HAP-1 (cell line): ENCODE measurements around the gene PCDHB10.
"Not testable (repeated sequence)": the region's sequence is repeated elsewhere in the genome, so short reads cannot be mapped to it uniquely, and the experiment has no call there.

ENCODE experiments used
- DNase-seq, 2 experiments: peaks; one replicate each; pipeline ENCODE4 v3.0.0-alpha.2; 2016 to 2020; ENCODE audit warnings: low spot score in 2 of 2
- H3K27me3 ChIP-seq: fragments of 250-450 bp; sonication (Bioruptor Pico); 2 replicates; pipeline ENCODE4 v1.5.1; 2020; ENCODE audit warnings: low read depth, mild to moderate bottlenecking, moderate library complexity
- H3K36me3 ChIP-seq: fragments of 250-450 bp; sonication (Bioruptor Pico); replicated peaks from 2 replicates; pipeline ENCODE4 v1.5.1; 2020; ENCODE audit warnings: mild to moderate bottlenecking
- H3K4me1 ChIP-seq: fragments of 250-450 bp; sonication (Bioruptor Pico); 2 replicates; pipeline ENCODE4 v1.5.1; 2020; ENCODE audit warnings: mild to moderate bottlenecking
- H3K4me3 ChIP-seq: fragments of 250-450 bp; sonication (Bioruptor Pico); 2 replicates; pipeline ENCODE4 v1.5.1; 2020; ENCODE audit warnings: mild to moderate bottlenecking, moderate library complexity
- H3K9me3 ChIP-seq: fragments of 250-450 bp; sonication (Bioruptor Pico); 2 replicates; pipeline ENCODE4 v1.5.1; 2020; ENCODE audit warnings: mild to moderate bottlenecking, moderate library complexity
- in situ Hi-C: fragments of 300-500 bp; cut with MboI; formaldehyde crosslinking; loops from 3 replicates; pipeline ENCODE4 v1.14.3; 2020; ENCODE audit warnings: low sequenced_read_pairs, inconsistent platforms, mixed read lengths

Gene PCDHB10

DNA sequence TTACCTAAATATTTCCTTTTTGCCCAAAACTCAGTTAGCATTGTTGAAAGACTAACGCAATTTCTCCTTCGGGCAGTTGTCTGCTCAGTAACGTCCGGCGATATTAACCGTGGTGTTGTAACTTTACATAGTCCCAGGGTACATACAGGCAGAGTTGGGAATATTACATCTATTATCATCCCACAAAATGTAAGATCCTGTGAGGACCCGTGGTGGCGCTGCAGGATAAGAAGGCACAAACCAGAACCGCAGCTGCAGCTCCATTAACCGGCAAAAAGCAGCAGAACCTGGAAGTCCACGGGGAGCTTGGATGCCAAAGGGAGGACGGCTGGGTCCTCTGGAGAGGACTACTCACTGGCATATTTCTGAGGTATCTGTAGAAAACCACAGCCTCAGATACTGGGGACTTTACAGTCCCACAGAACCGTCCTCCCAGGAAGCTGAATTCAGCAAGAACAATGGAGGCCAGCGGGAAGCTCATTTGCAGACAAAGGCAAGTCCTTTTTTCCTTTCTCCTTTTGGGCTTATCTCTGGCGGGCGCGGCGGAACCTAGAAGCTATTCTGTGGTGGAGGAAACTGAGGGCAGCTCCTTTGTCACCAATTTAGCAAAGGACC lies 14.5 kb upstream of the PCDHB10 start, which contains the start of gene PCDHB8:
Gene PCDHB8, plus strand, starts transcription at position 214 of the 615 bp plus-strand sequence. Its CDS starts 245 bp downstream, at position 459.
- H3K36me3 ChIP-seq, H3K9me3 ChIP-seq, H3K4me1 ChIP-seq, H3K27me3 ChIP-seq, in situ Hi-C loops: not testable (repeated sequence)
- H3K4me3 ChIP-seq, result peak within 1 kb of the TSS; percentile 13; the same call in 1 of the 2 replicates
- peak; percentile 8 to 26 for DNase-seq

DNA sequence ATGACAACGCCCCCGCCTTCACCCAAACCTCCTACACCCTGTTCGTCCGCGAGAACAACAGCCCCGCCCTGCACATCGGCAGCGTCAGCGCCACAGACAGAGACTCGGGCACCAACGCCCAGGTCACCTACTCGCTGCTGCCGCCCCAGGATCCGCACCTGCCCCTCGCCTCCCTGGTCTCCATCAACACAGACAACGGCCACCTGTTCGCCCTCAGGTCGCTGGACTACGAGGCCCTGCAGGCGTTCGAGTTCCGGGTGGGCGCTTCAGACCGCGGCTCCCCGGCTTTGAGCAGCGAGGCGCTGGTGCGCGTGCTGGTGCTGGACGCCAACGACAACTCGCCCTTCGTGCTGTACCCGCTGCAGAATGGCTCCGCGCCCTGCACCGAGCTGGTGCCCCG lies 12.8 kb upstream of the PCDHB10 start:
- H3K9me3 ChIP-seq, H3K4me1 ChIP-seq, in situ Hi-C loops, H3K4me3 ChIP-seq, H3K27me3 ChIP-seq, H3K36me3 ChIP-seq, DNase-seq: not testable (repeated sequence)

DNA sequence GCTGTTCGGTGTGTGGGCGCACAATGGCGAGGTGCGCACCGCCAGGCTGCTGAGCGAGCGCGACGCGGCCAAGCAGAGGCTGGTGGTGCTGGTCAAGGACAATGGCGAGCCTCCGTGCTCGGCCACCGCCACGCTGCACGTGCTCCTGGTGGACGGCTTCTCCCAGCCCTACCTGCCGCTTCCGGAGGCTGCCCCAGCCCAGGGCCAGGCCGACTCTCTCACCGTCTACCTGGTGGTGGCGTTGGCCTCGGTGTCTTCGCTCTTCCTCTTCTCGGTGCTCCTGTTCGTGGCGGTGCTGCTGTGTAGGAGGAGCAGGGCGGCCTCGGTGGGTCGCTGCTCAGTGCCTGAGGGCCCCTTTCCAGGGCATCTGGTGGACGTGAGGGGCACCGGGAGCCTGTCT lies 12.3 kb upstream of the PCDHB10 start:
- H3K36me3 ChIP-seq, H3K27me3 ChIP-seq, in situ Hi-C loops, H3K4me1 ChIP-seq, H3K4me3 ChIP-seq, DNase-seq, H3K9me3 ChIP-seq: not testable (repeated sequence)

DNA sequence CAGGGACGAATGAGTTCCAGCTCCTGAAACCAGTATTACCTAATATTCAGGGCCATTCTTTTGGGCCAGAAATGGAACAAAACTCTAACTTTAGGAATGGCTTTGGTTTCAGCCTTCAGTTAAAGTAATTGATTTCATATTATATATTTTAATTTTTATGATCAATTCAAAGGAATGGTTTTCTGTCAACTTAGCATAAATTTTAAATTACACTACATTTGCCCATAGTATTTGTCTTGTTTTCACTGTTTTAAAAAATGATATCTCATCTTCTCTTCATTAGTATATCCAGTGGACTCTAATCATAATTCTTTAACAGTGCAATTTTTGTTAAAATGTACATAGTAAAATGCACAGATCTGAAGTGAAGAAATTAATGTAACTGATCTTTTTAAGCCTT lies 11.8 kb upstream of the PCDHB10 start:
- Histone ChIP-seq H3K27me3 (no peaks in the 10 kb centered on the region), H3K36me3 (no peaks in the 10 kb centered on the region), H3K4me3 (no peak overlapping the region), H3K4me1 (no peaks in the 10 kb centered on the region), H3K9me3 (no peaks in the 10 kb centered on the region; the same call in 1 of the 2 replicates)
- DNase-seq, result no peak
- in situ Hi-C loops, result no loop called here

DNA sequence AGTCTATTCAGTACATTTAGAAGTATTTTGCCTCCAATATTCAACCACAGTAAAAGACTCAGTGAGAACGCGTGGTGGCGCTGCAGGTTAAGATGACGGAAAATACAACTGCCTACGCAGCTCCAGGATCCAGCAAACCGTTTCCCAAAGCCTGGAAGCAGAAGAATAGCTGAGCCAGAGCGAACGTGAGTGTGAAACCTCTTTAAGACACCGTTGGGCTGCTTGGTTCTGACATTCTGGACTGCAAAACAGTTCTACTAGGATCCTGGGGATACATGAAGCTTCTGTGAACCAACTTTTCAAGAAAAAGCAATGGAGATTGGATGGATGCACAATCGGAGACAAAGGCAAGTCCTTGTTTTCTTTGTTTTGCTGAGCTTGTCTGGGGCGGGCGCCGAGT lies 9.9 kb upstream of the PCDHB10 start, which contains the start of gene PCDHB16:
Gene PCDHB16, plus strand, starts transcription at position 140 of the 400 bp plus-strand sequence. Its CDS starts 173 bp downstream, at position 313.
- no peak for DNase-seq
- no peak within 1 kb of the TSS for H3K4me3 ChIP-seq
- H3K36me3 ChIP-seq, result no peaks in the 10 kb centered on the region

DNA sequence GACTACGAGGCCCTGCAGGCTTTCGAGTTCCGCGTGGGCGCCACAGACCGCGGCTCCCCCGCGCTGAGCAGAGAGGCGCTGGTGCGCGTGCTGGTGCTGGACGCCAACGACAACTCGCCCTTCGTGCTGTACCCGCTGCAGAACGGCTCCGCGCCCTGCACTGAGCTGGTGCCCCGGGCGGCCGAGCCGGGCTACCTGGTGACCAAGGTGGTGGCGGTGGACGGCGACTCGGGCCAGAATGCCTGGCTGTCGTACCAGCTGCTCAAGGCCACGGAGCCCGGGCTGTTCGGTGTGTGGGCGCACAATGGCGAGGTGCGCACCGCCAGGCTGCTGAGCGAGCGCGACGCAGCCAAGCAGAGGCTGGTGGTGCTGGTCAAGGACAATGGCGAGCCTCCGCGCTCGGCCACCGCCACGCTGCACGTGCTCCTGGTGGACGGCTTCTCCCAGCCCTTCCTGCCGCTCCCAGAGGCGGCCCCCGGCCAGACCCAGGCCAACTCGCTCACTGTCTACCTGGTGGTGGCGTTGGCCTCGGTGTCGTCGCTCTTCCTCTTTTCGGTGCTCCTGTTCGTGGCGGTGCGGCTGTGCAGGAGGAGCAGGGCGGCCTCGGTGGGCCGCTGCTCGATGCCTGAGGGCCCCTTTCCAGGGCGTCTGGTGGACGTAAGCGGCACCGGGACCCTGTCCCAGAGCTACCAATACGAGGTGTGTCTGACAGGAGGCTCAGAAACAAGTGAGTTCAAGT lies 7.9 kb upstream of the PCDHB10 start:
- in situ Hi-C loops, H3K36me3 ChIP-seq, H3K9me3 ChIP-seq, H3K4me3 ChIP-seq, DNase-seq, H3K4me1 ChIP-seq, H3K27me3 ChIP-seq: not testable (repeated sequence)

More for the DNA sequence above, 9.9 kb upstream of the PCDHB10 start, which contains the start of gene PCDHB16:
- no peaks in the 10 kb centered on the region for H3K27me3 ChIP-seq
- in situ Hi-C loops, result no loop called here
- no peaks in the 10 kb centered on the region for H3K4me1 ChIP-seq
- no peaks in the 10 kb centered on the region; the same call in 1 of the 2 replicates for H3K9me3 ChIP-seq

DNA sequence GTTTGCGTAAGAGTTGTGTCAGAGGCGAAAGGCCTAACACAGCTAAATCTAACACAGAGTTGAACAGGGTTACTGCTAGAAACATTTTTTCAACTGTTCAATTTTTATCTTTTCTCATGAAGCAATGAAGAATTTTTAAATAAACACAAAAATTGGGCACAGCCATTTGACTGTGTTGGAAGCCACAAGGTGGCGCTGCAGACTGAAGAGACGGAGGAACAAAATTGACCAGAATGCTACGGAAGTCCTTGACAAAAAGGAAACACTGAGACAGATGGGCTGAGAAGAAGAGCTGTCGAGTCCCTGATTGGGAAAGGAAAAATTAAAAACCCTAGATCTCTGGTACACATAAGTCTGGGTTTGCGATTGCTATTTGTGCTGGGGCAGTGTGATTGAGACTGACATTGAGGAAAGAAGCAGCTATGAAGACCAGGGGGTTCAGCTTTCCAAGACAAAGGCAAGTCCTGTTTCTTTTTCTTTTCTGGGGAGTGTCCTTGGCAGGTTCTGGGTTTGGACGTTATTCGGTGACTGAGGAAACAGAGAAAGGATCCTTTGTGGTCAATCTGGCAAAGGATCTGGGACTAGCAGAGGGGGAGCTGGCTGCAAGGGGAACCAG lies 5.1 kb upstream of the PCDHB10 start, which contains the start of gene PCDHB9:
Gene PCDHB9, plus strand, starts transcription at position 265 of the 616 bp plus-strand sequence. Its CDS starts 158 bp downstream, at position 423.
- no peaks in the 10 kb centered on the region for H3K4me1 ChIP-seq
- no peaks in the 10 kb centered on the region for H3K9me3 ChIP-seq
- H3K27me3 ChIP-seq, result no peaks in the 10 kb centered on the region
- in situ Hi-C loops, result no loop called here
- H3K36me3 ChIP-seq, result no peaks in the 10 kb centered on the region
- DNase-seq, result peak; percentile 23 to 67
- H3K4me3 ChIP-seq, result no peak within 1 kb of the TSS

DNA sequence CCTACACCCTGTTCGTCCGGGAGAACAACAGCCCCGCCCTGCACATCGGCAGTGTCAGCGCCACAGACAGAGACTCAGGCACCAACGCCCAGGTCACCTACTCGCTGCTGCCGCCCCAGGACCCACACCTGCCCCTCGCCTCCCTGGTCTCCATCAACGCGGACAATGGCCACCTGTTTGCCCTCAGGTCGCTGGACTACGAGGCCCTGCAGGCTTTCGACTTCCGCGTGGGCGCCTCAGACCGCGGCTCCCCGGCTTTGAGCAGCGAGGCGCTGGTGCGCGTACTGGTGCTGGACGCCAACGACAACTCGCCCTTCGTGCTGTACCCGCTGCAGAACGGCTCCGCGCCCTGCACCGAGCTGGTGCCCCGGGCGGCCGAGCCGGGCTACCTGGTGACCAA lies 3.5 kb upstream of the PCDHB10 start:
- H3K9me3 ChIP-seq, H3K36me3 ChIP-seq, in situ Hi-C loops, H3K27me3 ChIP-seq, H3K4me1 ChIP-seq, H3K4me3 ChIP-seq, DNase-seq: not testable (repeated sequence)

DNA sequence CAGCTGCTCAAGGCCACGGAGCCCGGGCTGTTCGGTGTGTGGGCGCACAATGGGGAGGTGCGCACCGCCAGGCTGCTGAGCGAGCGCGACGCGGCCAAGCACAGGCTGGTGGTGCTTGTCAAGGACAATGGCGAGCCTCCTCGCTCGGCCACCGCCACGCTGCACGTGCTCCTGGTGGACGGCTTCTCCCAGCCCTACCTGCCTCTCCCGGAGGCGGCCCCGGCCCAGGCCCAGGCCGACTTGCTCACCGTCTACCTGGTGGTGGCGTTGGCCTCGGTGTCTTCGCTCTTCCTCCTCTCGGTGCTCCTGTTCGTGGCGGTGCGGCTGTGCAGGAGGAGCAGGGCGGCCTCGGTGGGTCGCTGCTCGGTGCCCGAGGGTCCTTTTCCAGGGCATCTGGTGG lies 3.0 kb upstream of the PCDHB10 start:
- DNase-seq, H3K4me1 ChIP-seq, H3K4me3 ChIP-seq, H3K36me3 ChIP-seq, in situ Hi-C loops, H3K9me3 ChIP-seq, H3K27me3 ChIP-seq: not testable (repeated sequence)

DNA sequence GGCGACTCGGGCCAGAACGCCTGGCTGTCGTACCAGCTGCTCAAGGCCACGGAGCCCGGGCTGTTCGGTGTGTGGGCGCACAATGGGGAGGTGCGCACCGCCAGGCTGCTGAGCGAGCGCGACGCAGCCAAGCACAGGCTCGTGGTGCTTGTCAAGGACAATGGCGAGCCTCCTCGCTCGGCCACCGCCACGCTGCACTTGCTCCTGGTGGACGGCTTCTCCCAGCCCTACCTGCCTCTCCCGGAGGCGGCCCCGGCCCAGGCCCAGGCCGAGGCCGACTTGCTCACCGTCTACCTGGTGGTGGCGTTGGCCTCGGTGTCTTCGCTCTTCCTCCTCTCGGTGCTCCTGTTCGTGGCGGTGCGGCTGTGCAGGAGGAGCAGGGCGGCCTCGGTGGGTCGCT lies 2.2 kb downstream of the PCDHB10 start:
- H3K4me3 ChIP-seq, DNase-seq, in situ Hi-C loops: not testable (repeated sequence)

DNA sequence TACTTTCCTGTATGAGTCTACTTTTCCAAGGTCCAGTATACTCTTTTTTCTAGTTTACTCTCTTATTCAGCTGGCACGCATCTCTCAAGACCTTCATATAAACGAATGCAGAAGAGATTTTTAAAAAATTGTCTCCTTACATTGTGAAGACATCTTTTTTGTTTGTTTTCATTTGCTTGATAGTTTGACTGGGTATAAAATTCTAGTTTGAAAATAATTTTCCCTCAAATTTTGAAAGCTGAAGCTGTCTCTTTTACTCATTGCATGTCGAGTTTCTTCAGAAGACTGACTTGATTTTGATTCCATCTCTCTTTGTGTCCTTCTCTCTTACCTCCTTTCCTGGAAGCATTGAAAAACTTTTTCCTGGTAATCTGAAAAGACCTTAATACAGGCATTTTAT lies 4.2 kb downstream of the PCDHB10 start:
- Histone ChIP-seq H3K9me3 (no peaks in the 10 kb centered on the region), H3K4me3 (no peak overlapping the region)
- in situ Hi-C loops, result no loop called here

More for the DNA sequence above, 2.2 kb downstream of the PCDHB10 start:
- H3K27me3 ChIP-seq, H3K9me3 ChIP-seq, H3K36me3 ChIP-seq, H3K4me1 ChIP-seq: not testable (repeated sequence)

DNA sequence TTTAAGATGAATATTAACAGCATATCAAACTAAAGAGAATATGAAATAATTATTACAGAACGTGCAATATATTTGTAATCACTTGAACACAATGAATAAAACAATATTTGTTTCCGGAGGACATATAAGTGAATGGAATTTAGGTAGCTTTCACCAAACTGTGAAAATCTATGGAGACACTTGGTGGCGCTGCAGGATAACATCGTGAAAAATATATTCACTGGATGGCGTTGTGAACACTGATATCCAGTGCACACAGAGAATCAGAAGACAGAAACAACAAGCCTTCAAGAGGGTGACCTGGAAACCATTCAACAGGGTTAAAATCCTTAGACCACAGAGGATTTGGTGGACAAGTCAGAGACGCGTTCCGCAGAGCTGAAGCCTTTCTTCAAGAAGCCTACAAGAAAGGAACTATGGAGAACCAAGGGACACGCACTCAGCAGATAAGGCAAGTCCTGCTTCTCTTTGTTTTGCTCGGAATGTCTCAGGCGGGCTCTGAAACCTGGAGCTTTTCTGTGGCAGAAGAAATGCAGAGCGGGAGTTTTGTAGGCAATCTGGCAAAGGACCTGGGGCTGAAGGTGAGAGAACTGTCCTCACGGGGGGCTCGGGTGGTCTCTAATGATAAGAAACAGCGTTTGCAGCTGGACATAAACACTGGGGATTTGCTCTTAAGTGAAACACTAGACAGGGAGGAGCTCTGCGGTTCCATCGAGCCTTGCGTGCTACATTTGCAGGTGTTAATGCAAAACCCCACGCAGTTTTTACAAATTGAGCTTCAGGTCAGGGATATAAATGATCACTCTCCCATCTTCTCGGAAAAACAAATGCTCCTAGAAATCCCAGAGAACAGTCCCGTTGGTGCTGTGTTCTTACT lies 7.4 kb downstream of the PCDHB10 start, which contains the start of gene PCDHB11:
Gene PCDHB11, plus strand, starts transcription at position 269 of the 877 bp plus-strand sequence. Its CDS starts 148 bp downstream, at position 417.
- no peaks in the 10 kb centered on the region for H3K9me3 ChIP-seq
- in situ Hi-C loops, result loop anchor here (25.0 kb wide), 1 partner anchor 363 kb away; no protein-coding TSS in a partner anchor
- no peaks in the 10 kb centered on the region for H3K4me1 ChIP-seq
- H3K27me3 ChIP-seq, result no peaks in the 10 kb centered on the region
- H3K36me3 ChIP-seq, result no peaks in the 10 kb centered on the region
- no peak within 1 kb of the TSS for H3K4me3 ChIP-seq
- peak; percentile 4 to 47 for DNase-seq

More for the DNA sequence above, 4.2 kb downstream of the PCDHB10 start:
- Histone ChIP-seq H3K36me3 (no peaks in the 10 kb centered on the region), H3K4me1 (no peaks in the 10 kb centered on the region), H3K27me3 (no peaks in the 10 kb centered on the region)
- DNase-seq, result no peak

DNA sequence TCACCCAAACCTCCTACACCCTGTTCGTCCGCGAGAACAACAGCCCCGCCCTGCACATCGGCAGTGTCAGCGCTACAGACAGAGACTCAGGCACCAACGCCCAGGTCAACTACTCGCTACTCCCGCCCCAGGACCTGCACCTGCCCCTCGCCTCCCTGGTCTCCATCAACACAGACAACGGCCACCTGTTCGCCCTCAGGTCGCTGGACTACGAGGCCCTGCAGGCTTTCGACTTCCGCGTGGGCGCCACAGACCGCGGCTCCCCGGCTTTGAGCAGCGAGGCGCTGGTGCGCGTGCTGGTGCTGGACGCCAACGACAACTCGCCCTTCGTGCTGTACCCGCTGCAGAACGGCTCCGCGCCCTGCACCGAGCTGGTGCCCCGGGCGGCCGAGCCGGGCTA lies 9.0 kb downstream of the PCDHB10 start:
- in situ Hi-C loops, result loop anchor here (25.0 kb wide), 1 partner anchor 361 kb away; no protein-coding TSS in a partner anchor
- H3K9me3 ChIP-seq, H3K4me1 ChIP-seq, H3K27me3 ChIP-seq, H3K36me3 ChIP-seq, DNase-seq, H3K4me3 ChIP-seq: not testable (repeated sequence)
